ENCODE measurements around the gene AAR2.

- no peak for TF ChIP-seq CTCF (IDR thresholded peaks at IDR 0.05)
- no peak for TF ChIP-seq EZH2 (IDR thresholded peaks at IDR 0.05)
Observed at GRCh38 chr20:36207602-36208001, 28.7 kb upstream of the AAR2 start.
